HepG2 (cell line): Measurements from ENCODE around the gene NKD1. TPM values are rescaled to one million over a fixed set of nuclear protein-coding genes. Genes with fewer than 3 reads are reported as not detected.

Experiments used
- ATF1 ChIP-seq: IDR thresholded peaks from 2 replicates; pipeline ENCODE4 v1.6.1; 2016; ENCODE audit warnings: mild to moderate bottlenecking, control low read depth
- MEF2D ChIP-seq: sonication (generic); formaldehyde crosslinking; IDR thresholded peaks from 2 replicates; pipeline ENCODE4 v1.5.1; 2020; ENCODE audit warnings: mild to moderate bottlenecking, missing genetic modification reagents
- MYC ChIP-seq: sonication (generic); formaldehyde crosslinking; IDR thresholded peaks from 2 replicates; pipeline ENCODE4 v1.9.0; 2021; ENCODE audit warnings: missing genetic modification reagents, borderline replicate concordance
- SRSF9 ChIP-seq: fragments of 200-400 bp; formaldehyde crosslinking; IDR thresholded peaks from 2 replicates; pipeline ENCODE4 v1.6.1; 2018; ENCODE audit warnings: borderline replicate concordance, mild to moderate bottlenecking, low read depth, low read length; ENCODE audit not compliant: insufficient read depth, poor library complexity, severe bottlenecking
- ZNF20 ChIP-seq: sonication (generic); formaldehyde crosslinking; IDR thresholded peaks from 2 replicates; pipeline ENCODE4 v1.4.0; 2020; ENCODE audit warnings: mild to moderate bottlenecking, moderate library complexity, missing genetic modification reagents
- ZNF562 ChIP-seq: sonication (generic); formaldehyde crosslinking; IDR thresholded peaks from 2 replicates; pipeline ENCODE4 v1.8.0; 2022; ENCODE audit warnings: missing genetic modification reagents, borderline replicate concordance
- polyA plus RNA-seq, 8 experiments: library from polyadenylated mRNA; depleted of rRNA in 3 of 8; stranded (reverse) in 7 of 8; unstranded in 1 of 8; fragments of >200 nt; fragmentation: Illumina TruSeq in 4 of 8; extraction: Trizol in 4 of 8; gene quantifications; 2 replicates each; pipeline versions ENCODE4 v1.2.1 to v1.2.3, GENCODE V29; 2011 to 2016; ENCODE audit warnings: low read depth in 4 of 8, missing spikeins in 1 of 8, mixed read lengths in 1 of 8; ENCODE audit not compliant: insufficient read depth in 1 of 8
- total RNA-seq, 5 experiments: library from RNA; depleted of rRNA; stranded (reverse); fragments of >200 nt; fragmentation: Illumina TruSeq; extraction: Trizol; gene quantifications; 2 replicates each; pipeline ENCODE4 v1.2.3, GENCODE V29; 2016; ENCODE audit warnings: low read depth in 1 of 5
- TF ChIP-seq, protein P1 (sequence below): sonication (generic); formaldehyde crosslinking; IDR thresholded peaks from 2 replicates; pipeline ENCODE4 v1.4.0; 2020; ENCODE audit warnings: mild to moderate bottlenecking, missing genetic modification reagents
- TF ChIP-seq, protein P2 (sequence below): sonication (generic); formaldehyde crosslinking; conservative IDR thresholded peaks from 2 replicates; pipeline ENCODE4 v1.4.0; 2020; ENCODE audit warnings: missing genetic modification reagents
- TF ChIP-seq, protein P3 (sequence below): sonication (generic); formaldehyde crosslinking; IDR thresholded peaks from 2 replicates; pipeline ENCODE4 v1.4.0; 2020; ENCODE audit warnings: mild to moderate bottlenecking, missing genetic modification reagents
- TF ChIP-seq, protein P4 (sequence below): sonication (generic); formaldehyde crosslinking; IDR thresholded peaks from 2 replicates; pipeline ENCODE4 v1.5.1; 2020; ENCODE audit warnings: missing genetic modification reagents, mild to moderate bottlenecking, borderline replicate concordance
- TF ChIP-seq, protein P5 (sequence below): sonication (generic); formaldehyde crosslinking; IDR thresholded peaks from 2 replicates; pipeline ENCODE4 v1.4.0; 2020; ENCODE audit warnings: missing genetic modification reagents

Gene NKD1
- total and polyA plus RNA-seq, 2 of the 13 experiments (the other 11 are each of a cell fraction or from before 2014, with no cell fraction given), result 70.4 to 121 TPM

DNA sequence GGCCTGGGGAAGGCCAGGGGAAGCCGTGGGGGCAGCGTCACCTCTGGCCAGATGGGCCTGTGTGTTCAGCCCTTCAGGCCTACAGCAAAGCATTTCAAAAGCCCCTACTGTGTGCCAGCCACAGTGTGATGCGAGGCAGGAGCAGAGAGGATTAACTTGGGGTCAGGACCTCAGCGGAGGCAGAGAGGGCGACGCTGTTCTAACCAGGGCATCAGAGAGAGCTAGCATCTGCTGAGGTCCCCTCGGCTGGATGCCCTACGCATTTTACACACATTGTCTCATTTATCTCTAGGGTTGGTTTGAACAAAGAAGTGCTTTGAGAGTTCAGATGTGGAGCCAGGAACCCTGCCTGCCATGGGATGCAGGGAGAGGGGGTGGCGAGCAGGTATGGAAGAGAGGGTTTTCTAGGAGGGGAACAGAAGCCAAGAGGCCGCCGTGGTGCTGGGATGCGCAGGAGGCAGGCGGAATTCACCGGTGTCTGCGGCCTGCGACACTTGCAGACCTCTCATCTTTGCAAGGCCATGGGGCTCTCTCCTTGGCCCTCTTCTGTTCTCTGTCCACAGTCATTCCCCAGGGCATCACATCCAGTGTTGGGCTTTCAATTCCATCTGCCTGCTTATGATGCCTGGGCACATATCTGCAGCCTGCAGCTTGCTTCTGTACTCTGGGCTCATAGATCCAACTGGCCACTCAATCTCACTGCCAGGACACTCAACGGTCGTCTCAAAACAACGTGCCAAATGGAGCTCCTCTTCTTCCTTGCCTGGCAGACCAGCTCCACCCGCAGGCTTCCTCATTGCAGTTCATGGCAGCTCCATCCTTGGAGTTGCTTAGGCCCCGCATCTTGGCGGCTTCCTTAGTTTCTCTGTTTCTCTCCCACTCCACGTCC, 8.1 kb upstream of the NKD1 start (continued):
- TF ChIP-seq, protein P1, sequence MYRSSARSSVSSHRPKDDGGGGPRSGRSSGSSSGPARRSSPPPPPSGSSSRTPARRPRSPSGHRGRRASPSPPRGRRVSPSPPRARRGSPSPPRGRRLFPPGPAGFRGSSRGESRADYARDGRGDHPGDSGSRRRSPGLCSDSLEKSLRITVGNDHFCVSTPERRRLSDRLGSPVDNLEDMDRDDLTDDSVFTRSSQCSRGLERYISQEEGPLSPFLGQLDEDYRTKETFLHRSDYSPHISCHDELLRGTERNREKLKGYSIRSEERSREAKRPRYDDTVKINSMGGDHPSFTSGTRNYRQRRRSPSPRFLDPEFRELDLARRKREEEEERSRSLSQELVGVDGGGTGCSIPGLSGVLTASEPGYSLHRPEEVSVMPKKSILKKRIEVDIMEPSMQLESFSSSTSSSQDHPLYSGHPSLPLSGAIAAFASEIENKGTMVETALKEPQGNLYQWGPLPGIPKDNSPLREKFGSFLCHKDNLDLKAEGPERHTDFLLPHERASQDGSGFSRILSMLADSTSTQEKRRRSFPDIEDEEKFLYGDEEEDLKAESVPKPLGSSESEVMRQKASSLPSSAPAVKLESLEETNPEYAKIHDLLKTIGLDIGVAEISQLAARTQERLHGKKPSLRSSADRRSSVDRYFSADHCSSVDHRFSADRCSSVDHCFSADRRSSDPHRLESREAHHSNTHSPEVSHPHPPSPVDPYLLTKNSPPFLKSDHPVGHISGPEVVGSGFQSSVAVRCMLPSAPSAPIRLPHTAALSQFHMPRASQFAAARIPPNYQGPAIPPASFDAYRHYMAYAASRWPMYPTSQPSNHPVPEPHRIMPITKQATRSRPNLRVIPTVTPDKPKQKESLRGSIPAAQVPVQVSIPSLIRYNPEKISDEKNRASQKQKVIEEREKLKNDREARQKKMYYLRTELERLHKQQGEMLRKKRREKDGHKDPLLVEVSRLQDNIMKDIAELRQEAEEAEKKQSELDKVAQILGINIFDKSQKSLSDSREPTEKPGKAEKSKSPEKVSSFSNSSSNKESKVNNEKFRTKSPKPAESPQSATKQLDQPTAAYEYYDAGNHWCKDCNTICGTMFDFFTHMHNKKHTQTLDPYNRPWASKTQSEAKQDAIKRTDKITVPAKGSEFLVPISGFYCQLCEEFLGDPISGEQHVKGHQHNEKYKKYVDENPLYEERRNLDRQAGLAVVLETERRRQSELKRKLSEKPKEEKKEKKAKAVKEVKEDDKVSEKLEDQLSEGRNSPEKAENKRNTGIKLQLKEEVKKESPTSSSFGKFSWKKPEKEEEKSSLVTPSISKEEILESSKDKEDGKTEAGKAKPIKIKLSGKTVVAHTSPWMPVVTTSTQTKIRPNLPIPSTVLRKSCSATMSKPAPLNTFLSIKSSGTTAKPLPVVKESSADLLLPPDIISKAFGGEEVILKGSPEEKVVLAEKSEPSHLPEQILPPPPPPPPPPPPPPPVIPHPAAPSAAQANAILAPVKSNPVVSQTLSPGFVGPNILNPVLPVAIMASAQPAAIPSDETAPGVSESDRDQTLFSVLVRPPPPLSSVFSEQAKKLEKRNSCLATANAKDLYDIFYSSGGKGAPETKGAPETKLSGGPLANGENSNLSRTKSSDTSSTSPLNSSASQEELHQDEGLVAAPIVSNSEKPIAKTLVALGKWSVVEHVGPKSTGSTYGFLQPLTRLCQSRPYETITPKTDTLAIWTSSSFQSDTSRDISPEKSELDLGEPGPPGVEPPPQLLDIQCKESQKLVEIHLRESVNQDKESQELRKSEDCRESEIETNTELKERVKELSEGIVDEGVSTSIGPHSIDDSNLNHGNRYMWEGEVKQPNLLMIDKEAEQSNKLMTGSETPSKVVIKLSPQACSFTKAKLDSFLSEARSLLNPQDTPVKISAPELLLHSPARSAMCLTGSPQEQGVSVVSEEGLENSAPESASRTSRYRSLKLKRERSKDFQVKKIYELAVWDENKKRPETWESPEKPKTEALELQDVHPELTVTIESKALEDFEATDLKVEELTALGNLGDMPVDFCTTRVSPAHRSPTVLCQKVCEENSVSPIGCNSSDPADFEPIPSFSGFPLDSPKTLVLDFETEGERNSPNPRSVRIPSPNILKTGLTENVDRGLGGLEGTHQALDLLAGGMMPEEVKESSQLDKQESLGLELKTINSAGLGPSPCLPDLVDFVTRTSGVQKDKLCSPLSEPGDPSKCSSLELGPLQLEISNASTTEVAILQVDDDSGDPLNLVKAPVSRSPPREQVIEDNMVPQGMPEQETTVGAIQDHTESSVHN (CRISPR knock-in tag), result no peak
- TF ChIP-seq MEF2D (no peak), ATF1 (CRISPR knock-in tag) (no peak), SRSF9 (no peak), ZNF20 (CRISPR knock-in tag) (no peak), MYC (CRISPR knock-in tag) (peak; percentile 29; the same call in 1 of the 2 replicates), ZNF562 (CRISPR knock-in tag) (no peak)
- TF ChIP-seq, protein P2, sequence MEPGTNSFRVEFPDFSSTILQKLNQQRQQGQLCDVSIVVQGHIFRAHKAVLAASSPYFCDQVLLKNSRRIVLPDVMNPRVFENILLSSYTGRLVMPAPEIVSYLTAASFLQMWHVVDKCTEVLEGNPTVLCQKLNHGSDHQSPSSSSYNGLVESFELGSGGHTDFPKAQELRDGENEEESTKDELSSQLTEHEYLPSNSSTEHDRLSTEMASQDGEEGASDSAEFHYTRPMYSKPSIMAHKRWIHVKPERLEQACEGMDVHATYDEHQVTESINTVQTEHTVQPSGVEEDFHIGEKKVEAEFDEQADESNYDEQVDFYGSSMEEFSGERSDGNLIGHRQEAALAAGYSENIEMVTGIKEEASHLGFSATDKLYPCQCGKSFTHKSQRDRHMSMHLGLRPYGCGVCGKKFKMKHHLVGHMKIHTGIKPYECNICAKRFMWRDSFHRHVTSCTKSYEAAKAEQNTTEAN (CRISPR knock-in tag), result no peak
- TF ChIP-seq, protein P3, sequence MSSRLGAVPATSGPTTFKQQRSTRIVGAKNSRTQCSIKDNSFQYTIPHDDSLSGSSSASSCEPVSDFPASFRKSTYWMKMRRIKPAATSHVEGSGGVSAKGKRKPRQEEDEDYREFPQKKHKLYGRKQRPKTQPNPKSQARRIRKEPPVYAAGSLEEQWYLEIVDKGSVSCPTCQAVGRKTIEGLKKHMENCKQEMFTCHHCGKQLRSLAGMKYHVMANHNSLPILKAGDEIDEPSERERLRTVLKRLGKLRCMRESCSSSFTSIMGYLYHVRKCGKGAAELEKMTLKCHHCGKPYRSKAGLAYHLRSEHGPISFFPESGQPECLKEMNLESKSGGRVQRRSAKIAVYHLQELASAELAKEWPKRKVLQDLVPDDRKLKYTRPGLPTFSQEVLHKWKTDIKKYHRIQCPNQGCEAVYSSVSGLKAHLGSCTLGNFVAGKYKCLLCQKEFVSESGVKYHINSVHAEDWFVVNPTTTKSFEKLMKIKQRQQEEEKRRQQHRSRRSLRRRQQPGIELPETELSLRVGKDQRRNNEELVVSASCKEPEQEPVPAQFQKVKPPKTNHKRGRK (CRISPR knock-in tag), result peak; percentile 69; the same call in 1 of the 2 replicates
- TF ChIP-seq, protein P4, sequence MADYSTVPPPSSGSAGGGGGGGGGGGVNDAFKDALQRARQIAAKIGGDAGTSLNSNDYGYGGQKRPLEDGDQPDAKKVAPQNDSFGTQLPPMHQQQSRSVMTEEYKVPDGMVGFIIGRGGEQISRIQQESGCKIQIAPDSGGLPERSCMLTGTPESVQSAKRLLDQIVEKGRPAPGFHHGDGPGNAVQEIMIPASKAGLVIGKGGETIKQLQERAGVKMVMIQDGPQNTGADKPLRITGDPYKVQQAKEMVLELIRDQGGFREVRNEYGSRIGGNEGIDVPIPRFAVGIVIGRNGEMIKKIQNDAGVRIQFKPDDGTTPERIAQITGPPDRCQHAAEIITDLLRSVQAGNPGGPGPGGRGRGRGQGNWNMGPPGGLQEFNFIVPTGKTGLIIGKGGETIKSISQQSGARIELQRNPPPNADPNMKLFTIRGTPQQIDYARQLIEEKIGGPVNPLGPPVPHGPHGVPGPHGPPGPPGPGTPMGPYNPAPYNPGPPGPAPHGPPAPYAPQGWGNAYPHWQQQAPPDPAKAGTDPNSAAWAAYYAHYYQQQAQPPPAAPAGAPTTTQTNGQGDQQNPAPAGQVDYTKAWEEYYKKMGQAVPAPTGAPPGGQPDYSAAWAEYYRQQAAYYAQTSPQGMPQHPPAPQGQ (CRISPR knock-in tag), result peak; percentile 49; the same call in 1 of the 2 replicates
- TF ChIP-seq, protein P5, sequence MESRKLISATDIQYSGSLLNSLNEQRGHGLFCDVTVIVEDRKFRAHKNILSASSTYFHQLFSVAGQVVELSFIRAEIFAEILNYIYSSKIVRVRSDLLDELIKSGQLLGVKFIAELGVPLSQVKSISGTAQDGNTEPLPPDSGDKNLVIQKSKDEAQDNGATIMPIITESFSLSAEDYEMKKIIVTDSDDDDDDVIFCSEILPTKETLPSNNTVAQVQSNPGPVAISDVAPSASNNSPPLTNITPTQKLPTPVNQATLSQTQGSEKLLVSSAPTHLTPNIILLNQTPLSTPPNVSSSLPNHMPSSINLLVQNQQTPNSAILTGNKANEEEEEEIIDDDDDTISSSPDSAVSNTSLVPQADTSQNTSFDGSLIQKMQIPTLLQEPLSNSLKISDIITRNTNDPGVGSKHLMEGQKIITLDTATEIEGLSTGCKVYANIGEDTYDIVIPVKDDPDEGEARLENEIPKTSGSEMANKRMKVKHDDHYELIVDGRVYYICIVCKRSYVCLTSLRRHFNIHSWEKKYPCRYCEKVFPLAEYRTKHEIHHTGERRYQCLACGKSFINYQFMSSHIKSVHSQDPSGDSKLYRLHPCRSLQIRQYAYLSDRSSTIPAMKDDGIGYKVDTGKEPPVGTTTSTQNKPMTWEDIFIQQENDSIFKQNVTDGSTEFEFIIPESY (CRISPR knock-in tag), result peak; percentile 32
